GM21529 (cell line): ENCODE results near the gene MYH15.
A peak's percentile ranks its signal among the peaks of the same experiment; 100 is the strongest.
"Not testable (repeated sequence)": the region's sequence is repeated elsewhere in the genome, so short reads cannot be mapped to it uniquely, and the experiment has no call there.

ENCODE experiments used
- ATAC-seq: cut with Tn5 transposase; IDR thresholded peaks from one replicate; pipeline ENCODE4 v1.9.1; 2021; ENCODE audit not compliant: unreplicated experiment

The MYH15 gene

GRCh38 chr3:108391917-108392593 is 118.3 kb downstream of the MYH15 start:
- ATAC-seq = no peak

GRCh38 chr3:108389372-108389771 is 121.0 kb downstream of the MYH15 start:
- ATAC-seq = no peak

- ATAC-seq = peak; percentile 83
Measured at GRCh38 chr3:108388136-108389132, 122.0 kb downstream of the MYH15 start.

- no peak for ATAC-seq
Measured at GRCh38 chr3:108387063-108387462, 123.3 kb downstream of the MYH15 start.

GRCh38 chr3:108383306-108383705 is 127.1 kb downstream of the MYH15 start:
- no peak for ATAC-seq

GRCh38 chr3:108381529-108382140 is 128.8 kb downstream of the MYH15 start:
- no peak for ATAC-seq

GRCh38 chr3:108380128-108380795 is 130.1 kb downstream of the MYH15 start:
- no peak for ATAC-seq

- not testable (repeated sequence) for ATAC-seq
Measured at GRCh38 chr3:108378952-108379342, 131.4 kb downstream of the MYH15 start.

- ATAC-seq = no peak
Measured at GRCh38 chr3:108378153-108378951, 132.0 kb downstream of the MYH15 start.

GRCh38 chr3:108377384-108377783 is 133.0 kb downstream of the MYH15 start:
- no peak for ATAC-seq

- no peak for ATAC-seq
Measured at GRCh38 chr3:108376026-108376425, 134.4 kb downstream of the MYH15 start.

GRCh38 chr3:108359011-108359410 is 151.4 kb downstream of the MYH15 start:
- ATAC-seq = no peak

- no peak for ATAC-seq
Measured at GRCh38 chr3:108357042-108357441, 153.4 kb downstream of the MYH15 start.

GRCh38 chr3:108354562-108354961 is 155.8 kb downstream of the MYH15 start:
- ATAC-seq = no peak

- no peak for ATAC-seq
Measured at GRCh38 chr3:108352176-108352575, 158.2 kb downstream of the MYH15 start.

- no peak for ATAC-seq
Measured at GRCh38 chr3:108346301-108347227, 163.8 kb downstream of the MYH15 start.

GRCh38 chr3:108345492-108346205 is 164.7 kb downstream of the MYH15 start:
- ATAC-seq = no peak

GRCh38 chr3:108343491-108343890 is 166.9 kb downstream of the MYH15 start:
- no peak for ATAC-seq
